ENCODE results near the gene LMBRD1.

DNA sequence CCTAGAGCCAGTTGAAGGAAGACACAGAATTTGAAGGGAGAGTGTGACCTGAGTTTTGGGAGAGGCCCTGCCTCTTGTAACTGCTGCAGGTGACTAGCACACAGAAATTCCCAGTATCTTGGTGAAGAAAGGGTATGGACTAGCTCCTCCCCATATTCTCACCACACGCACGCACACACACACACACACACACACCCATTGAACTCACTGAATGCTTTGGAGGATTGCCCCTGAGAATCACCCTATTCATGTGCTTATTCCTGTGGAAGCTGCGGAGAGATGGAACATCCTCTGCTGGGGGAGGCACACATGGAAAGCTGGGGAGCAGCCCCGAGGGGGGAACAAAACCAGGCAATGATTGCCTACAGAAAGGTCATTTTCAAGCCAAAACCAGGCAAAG is 6.2 kb upstream of the LMBRD1 start:
- TF ChIP-seq CTCF (conservative IDR thresholded peaks at IDR 0.05; ENCODE audit: low read length) = no peak
- no peak for TF ChIP-seq EZH2phosphoT487 (IDR thresholded peaks at IDR 0.05; ENCODE audit: borderline replicate concordance)
